CD4-positive, CD25-positive, alpha-beta regulatory T cell (primary cell): ENCODE data around the gene KSR1. TPM values are rescaled to one million over a fixed set of nuclear protein-coding genes. Genes with fewer than 3 reads are reported as not detected.

Experiments used
- ATAC-seq, 2 donors: fragments of 150-1000 bp; cut with Tn5 transposase; one replicate each; pipeline ENCODE4 v1.10.0; 2021; ENCODE audit warnings: low read depth in 2 of 2, moderate number of reproducible peaks in 2 of 2, moderate library complexity in 1 of 2
- DNase-seq, 3 donors: peaks; one replicate each; pipeline versions ENCODE4 v3.0.0 to v3.0.0-alpha.2; 2012 to 2022; ENCODE audit warnings: mixed read lengths in 1 of 3
- H3K27ac ChIP-seq: one replicate; pipeline ENCODE4 v1.7.0; 2013; ENCODE audit warnings: mild to moderate bottlenecking, low read length; ENCODE audit not compliant: insufficient read depth, poor library complexity, severe bottlenecking
- H3K27me3 ChIP-seq: one replicate; pipeline ENCODE4 v1.7.0; 2013; ENCODE audit warnings: low read length; ENCODE audit not compliant: control insufficient read depth, insufficient read depth
- H3K36me3 ChIP-seq: one replicate; pipeline ENCODE4 v1.7.0; 2013; ENCODE audit warnings: mild to moderate bottlenecking, low read length, moderate library complexity; ENCODE audit not compliant: control insufficient read depth, insufficient read depth
- H3K4me1 ChIP-seq: 2 replicates; pipeline ENCODE4 v1.7.0; 2013; ENCODE audit warnings: mild to moderate bottlenecking, low read length; ENCODE audit not compliant: insufficient read depth, control insufficient read depth, poor library complexity, severe bottlenecking
- H3K4me3 ChIP-seq: one replicate; pipeline ENCODE4 v1.7.0; 2013; ENCODE audit warnings: low read depth, mild to moderate bottlenecking, low read length, moderate library complexity
- H3K9me3 ChIP-seq, 2 experiments: 1 replicate in 1 of 2; 2 replicates in 1 of 2; pipeline ENCODE4 v1.7.0; 2013; ENCODE audit warnings: low read length in 2 of 2, mild to moderate bottlenecking in 1 of 2, moderate library complexity in 1 of 2; ENCODE audit not compliant: control insufficient read depth in 2 of 2
- H3K27ac Mint-ChIP-seq, 3 donors: one replicate each; pipeline ENCODE4 v1.8.0; 2020 to 2022; ENCODE audit warnings: mild to moderate bottlenecking in 3 of 3, mixed read lengths in 3 of 3, moderate library complexity in 2 of 3
- H3K27me3 Mint-ChIP-seq: one replicate; pipeline ENCODE4 v1.8.0; 2022; ENCODE audit warnings: mild to moderate bottlenecking, mixed read lengths
- H3K36me3 Mint-ChIP-seq: one replicate; pipeline ENCODE4 v1.8.0; 2020; ENCODE audit warnings: mixed read lengths
- H3K4me1 Mint-ChIP-seq, 4 donors: one replicate each; pipeline ENCODE4 v1.8.0; 2020 to 2022; ENCODE audit warnings: mixed read lengths in 4 of 4, mild to moderate bottlenecking in 1 of 4
- H3K4me3 Mint-ChIP-seq, 4 donors: one replicate each; pipeline ENCODE4 v1.8.0; 2020 to 2022; ENCODE audit warnings: mild to moderate bottlenecking in 4 of 4, mixed read lengths in 4 of 4, moderate library complexity in 3 of 4
- H3K9me3 Mint-ChIP-seq, 7 donors: one replicate each; pipeline ENCODE4 v1.8.0; 2020 to 2022; ENCODE audit warnings: mixed read lengths in 7 of 7, mild to moderate bottlenecking in 3 of 7, moderate library complexity in 2 of 7
- polyA plus RNA-seq, 4 donors: library from polyadenylated mRNA; unstranded; fragments of 300-500 nt; fragmentation: Illumina TruSeq; gene quantifications; one replicate each; pipeline ENCODE4 v1.2.3, GENCODE V29; 2021
- total RNA-seq: library from RNA; stranded (reverse); gene quantifications from one replicate; pipeline ENCODE4 v1.2.3, GENCODE V29; 2022

The KSR1 gene
- total and polyA plus RNA-seq, 5 donors from 2014 or later, result 1.2 to 69.5 (median 1.7) TPM

GRCh38 chr17:27485716-27486495 lies 29.7 kb downstream of the KSR1 start:
- no peaks in the 10 kb centered on the region for H3K27me3 Mint-ChIP-seq
- Histone ChIP-seq H3K9me3 (no peaks in the 10 kb centered on the region), H3K27me3 (no peaks in the 10 kb centered on the region), H3K4me1 (peaks cover 13% of the 10 kb centered on the region), H3K4me3 (no peak overlapping the region), H3K36me3 (no peaks in the 10 kb centered on the region), H3K27ac (no peak overlapping the region)
- ATAC-seq (no peak), DNase-seq (no peak)
- H3K27ac Mint-ChIP-seq, result peak overlapping the region in 1 of 3 donors; percentile 73
- H3K36me3 Mint-ChIP-seq, result peaks cover 10% of the 10 kb centered on the region
- H3K9me3 Mint-ChIP-seq, result no peaks in the 10 kb centered on the region
- peaks cover 22 to 45% (median 35%) of the 10 kb centered on the region in 4 donors for H3K4me1 Mint-ChIP-seq
- H3K4me3 Mint-ChIP-seq, result no peak overlapping the region

DNA sequence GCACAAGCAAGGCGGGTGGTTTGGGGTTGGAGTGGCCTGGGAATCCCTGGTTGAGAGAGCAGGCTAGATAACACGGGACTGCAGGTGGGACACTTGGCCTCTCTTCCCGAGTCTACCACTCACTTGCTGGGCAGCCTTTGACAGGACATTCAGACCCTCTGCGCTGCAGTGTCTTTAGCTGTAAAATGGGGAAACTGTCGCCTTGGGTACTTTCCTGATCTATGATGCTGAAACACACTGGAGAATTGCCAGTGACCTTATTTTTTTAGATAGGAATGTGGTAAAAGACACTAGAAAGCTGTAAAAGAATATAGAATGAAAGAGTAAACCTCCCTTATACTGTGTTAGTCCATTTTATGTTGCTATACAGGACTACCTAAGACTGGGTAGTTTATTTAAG lies 30.5 kb downstream of the KSR1 start:
- no peak overlapping the region for H3K27ac ChIP-seq
- H3K27me3 Mint-ChIP-seq, result no peaks in the 10 kb centered on the region
- peaks cover 10% of the 10 kb centered on the region for H3K36me3 Mint-ChIP-seq

GRCh38 chr17:27488231-27488630 lies 32.0 kb downstream of the KSR1 start:
- no peak for ATAC-seq
- Mint-ChIP-seq H3K36me3 (peaks cover 10% of the 10 kb centered on the region), H3K9me3 (no peaks in the 10 kb centered on the region), H3K4me1 (peaks cover 6 to 25% (median 21%) of the 10 kb centered on the region in 4 donors), H3K27me3 (no peaks in the 10 kb centered on the region), H3K4me3 (no peak overlapping the region), H3K27ac (peak overlapping the region in 1 of 3 donors; percentile 9)
- Histone ChIP-seq H3K4me3 (no peak overlapping the region), H3K27me3 (no peaks in the 10 kb centered on the region), H3K27ac (no peak overlapping the region), H3K36me3 (no peaks in the 10 kb centered on the region), H3K9me3 (no peaks in the 10 kb centered on the region), H3K4me1 (no peaks in the 10 kb centered on the region)
- DNase-seq, result no peak

More for the DNA sequence above, 30.5 kb downstream of the KSR1 start:
- Histone ChIP-seq H3K36me3 (no peaks in the 10 kb centered on the region), H3K9me3 (no peaks in the 10 kb centered on the region), H3K27me3 (no peaks in the 10 kb centered on the region), H3K4me3 (no peak overlapping the region), H3K4me1 (peaks cover 5% of the 10 kb centered on the region)
- Mint-ChIP-seq H3K4me3 (no peak overlapping the region), H3K9me3 (no peaks in the 10 kb centered on the region), H3K27ac (no peak overlapping the region), H3K4me1 (peaks cover 13 to 37% (median 27%) of the 10 kb centered on the region in 4 donors)
- DNase-seq, result no peak
- no peak for ATAC-seq

GRCh38 chr17:27489045-27489715 lies 32.9 kb downstream of the KSR1 start:
- H3K27ac ChIP-seq, result no peak overlapping the region
- no peaks in the 10 kb centered on the region for H3K27me3 ChIP-seq
- H3K36me3 ChIP-seq, result no peaks in the 10 kb centered on the region
- no peaks in the 10 kb centered on the region for H3K9me3 Mint-ChIP-seq
- H3K4me1 Mint-ChIP-seq, result peaks cover 6 to 28% (median 18%) of the 10 kb centered on the region in 4 donors
- no peak overlapping the region for H3K4me3 Mint-ChIP-seq
- no peaks in the 10 kb centered on the region for H3K4me1 ChIP-seq
- no peaks in the 10 kb centered on the region for H3K27me3 Mint-ChIP-seq
- peaks cover 5% of the 10 kb centered on the region for H3K36me3 Mint-ChIP-seq
- no peaks in the 10 kb centered on the region for H3K9me3 ChIP-seq
- ATAC-seq, result no peak
- H3K27ac Mint-ChIP-seq, result no peak overlapping the region
- H3K4me3 ChIP-seq, result no peak overlapping the region
- no peak for DNase-seq

- Histone ChIP-seq H3K27ac (no peak overlapping the region), H3K4me1 (no peaks in the 10 kb centered on the region), H3K4me3 (no peak overlapping the region), H3K9me3 (no peaks in the 10 kb centered on the region), H3K27me3 (no peaks in the 10 kb centered on the region), H3K36me3 (no peaks in the 10 kb centered on the region)
- H3K27ac Mint-ChIP-seq, result peak overlapping the region in 2 of 3 donors; percentile 38 to 74
- H3K27me3 Mint-ChIP-seq, result no peaks in the 10 kb centered on the region
- H3K36me3 Mint-ChIP-seq, result peaks cover 9% of the 10 kb centered on the region
- no peaks in the 10 kb centered on the region for H3K9me3 Mint-ChIP-seq
- no peak for ATAC-seq
- no peak for DNase-seq
- no peak overlapping the region for H3K4me3 Mint-ChIP-seq
- H3K4me1 Mint-ChIP-seq, result peaks cover 6 to 28% (median 18%) of the 10 kb centered on the region in 4 donors
Observed at GRCh38 chr17:27490391-27490790, 34.1 kb downstream of the KSR1 start.

DNA sequence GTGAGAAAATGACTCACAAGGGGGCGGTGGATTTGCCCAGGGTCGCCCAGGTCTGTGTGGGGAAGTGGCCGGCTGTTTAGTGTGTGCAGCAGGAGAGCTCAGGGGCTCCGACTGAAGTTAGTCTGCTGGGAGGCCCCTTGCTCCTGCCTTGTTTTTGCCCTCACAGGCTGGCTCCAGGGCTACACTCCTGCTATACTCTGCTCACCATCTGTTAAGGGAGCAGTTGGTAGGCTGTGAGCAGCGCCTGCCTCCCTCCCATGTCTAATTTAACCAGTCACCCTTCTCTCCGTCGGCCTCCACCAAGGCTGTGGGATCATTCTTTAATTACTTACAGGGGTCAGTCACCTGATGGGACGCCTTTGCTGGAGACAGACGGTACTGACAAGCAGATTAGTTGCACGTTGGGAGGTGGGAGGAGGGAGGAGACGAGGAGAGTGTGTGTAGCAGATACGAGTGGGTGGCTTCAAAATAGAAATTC lies 35.5 kb downstream of the KSR1 start:
- no peaks in the 10 kb centered on the region for H3K9me3 Mint-ChIP-seq
- Histone ChIP-seq H3K27ac (no peak overlapping the region), H3K36me3 (no peaks in the 10 kb centered on the region), H3K27me3 (no peaks in the 10 kb centered on the region), H3K9me3 (no peaks in the 10 kb centered on the region), H3K4me3 (no peak overlapping the region), H3K4me1 (no peaks in the 10 kb centered on the region)
- DNase-seq (no peak), ATAC-seq (no peak)
- H3K27me3 Mint-ChIP-seq, result no peaks in the 10 kb centered on the region
- H3K4me3 Mint-ChIP-seq, result no peak overlapping the region
- peaks cover 12% of the 10 kb centered on the region for H3K36me3 Mint-ChIP-seq
- peak overlapping the region in 2 of 3 donors; percentile 29 to 32 for H3K27ac Mint-ChIP-seq
- peaks cover 6 to 28% (median 17%) of the 10 kb centered on the region in 4 donors for H3K4me1 Mint-ChIP-seq

GRCh38 chr17:27492470-27492869 lies 36.2 kb downstream of the KSR1 start:
- no peak for ATAC-seq
- Histone ChIP-seq H3K27me3 (no peaks in the 10 kb centered on the region), H3K4me1 (no peaks in the 10 kb centered on the region), H3K4me3 (no peak overlapping the region), H3K27ac (no peak overlapping the region), H3K9me3 (no peaks in the 10 kb centered on the region), H3K36me3 (no peaks in the 10 kb centered on the region)
- Mint-ChIP-seq H3K27me3 (no peaks in the 10 kb centered on the region), H3K9me3 (no peaks in the 10 kb centered on the region), H3K4me3 (no peak overlapping the region), H3K27ac (peak overlapping the region in 2 of 3 donors; percentile 1 to 43), H3K4me1 (peaks cover 6 to 28% (median 19%) of the 10 kb centered on the region in 4 donors), H3K36me3 (peaks cover 12% of the 10 kb centered on the region)
- DNase-seq, result no peak
